ENCODE measurements around the gene SHMT1. TPM values are rescaled to one million over a fixed set of nuclear protein-coding genes. Genes with fewer than 3 reads are reported as not detected.
A peak's percentile ranks its signal among the peaks of the same experiment; 100 is the strongest.
"Not testable (repeated sequence)": the region's sequence is repeated elsewhere in the genome, so short reads cannot be mapped to it uniquely, and the experiment has no call there.

SHMT1 gene
- total RNA-seq, 1 donor from 2014 or later: 9.3 TPM

- no peak for DNase-seq (ENCODE audit: low read depth in 2 of 2)
Observed at GRCh38 chr17:18326572-18326971, 36.8 kb downstream of the SHMT1 start.

DNA sequence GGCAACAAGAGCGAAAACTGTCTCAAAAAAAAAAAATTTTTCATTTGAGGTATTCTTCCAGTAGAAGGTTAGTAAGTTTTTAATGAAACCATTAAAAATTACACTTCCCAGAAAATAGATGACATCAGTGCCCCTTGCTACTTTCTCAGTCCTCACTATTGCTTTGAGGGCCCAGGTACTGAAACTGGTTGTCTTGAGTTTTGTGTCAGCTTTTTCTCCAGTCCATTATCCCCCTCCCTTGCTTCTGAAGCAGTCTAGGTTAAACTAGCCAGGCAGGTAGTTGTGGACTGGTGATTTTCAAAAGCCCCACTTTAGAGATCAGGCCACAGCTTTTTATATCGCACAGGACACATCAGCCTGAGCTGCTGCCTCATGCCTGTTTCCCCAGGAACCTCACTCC lies 37.3 kb downstream of the SHMT1 start:
- no peak for DNase-seq (ENCODE audit: low read depth in 2 of 2)

DNA sequence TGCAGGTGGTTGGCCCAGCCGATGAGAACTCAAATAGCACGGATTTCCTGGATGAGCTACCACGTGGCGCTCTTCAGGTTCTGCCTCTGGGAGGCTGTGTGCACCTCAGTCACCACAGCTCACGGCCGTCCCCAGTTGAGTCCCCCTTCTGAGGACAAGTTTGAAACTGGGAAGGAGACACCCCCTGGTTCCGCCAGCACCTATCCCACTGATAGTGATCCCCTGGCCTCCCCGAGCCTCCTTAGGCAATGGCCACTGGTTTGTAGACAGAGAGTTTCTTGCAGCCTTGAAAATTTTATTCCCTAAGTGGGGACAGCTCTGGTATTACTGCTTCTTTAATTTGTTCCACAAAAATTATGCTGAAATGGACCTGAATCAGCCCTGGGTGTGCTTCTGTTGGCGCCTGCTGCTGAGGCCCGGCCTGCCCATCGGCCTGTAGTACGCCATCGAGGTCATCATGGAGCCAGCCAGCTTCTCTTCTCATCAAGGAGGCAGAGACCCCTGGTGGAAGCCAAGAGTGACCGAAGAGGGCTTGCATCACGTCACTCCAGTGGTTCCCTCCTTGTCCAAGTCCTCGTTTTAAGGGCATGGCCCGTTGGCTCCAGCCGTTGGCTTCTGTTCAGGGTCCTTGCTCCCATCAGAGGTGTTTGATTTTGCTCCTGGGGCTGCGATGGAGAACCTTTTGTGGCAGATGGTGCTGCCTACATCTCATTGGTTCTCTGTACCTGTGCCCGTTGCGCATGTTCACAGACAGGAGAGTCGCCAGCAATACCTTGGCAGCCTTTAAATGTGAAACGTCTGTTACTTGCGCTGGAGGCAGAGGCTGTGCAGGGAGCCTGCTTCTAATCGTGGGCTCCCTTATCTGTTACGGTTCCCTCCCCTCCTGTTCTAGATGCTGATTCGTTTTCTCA lies 39.0 kb downstream of the SHMT1 start:
- DNase-seq (ENCODE audit: low read depth in 2 of 2): no peak

- DNase-seq (ENCODE audit: low read depth in 2 of 2): no peak
Observed at GRCh38 chr17:18323507-18324139, 39.7 kb downstream of the SHMT1 start.

GRCh38 chr17:18323007-18323406 lies 40.3 kb downstream of the SHMT1 start:
- DNase-seq (ENCODE audit: low read depth in 2 of 2): peak in 1 of 2 donors; percentile 15

- no peak for DNase-seq (ENCODE audit: low read depth in 2 of 2)
Observed at GRCh38 chr17:18322522-18322921, 40.8 kb downstream of the SHMT1 start.

GRCh38 chr17:18321309-18321708 lies 42.0 kb downstream of the SHMT1 start:
- DNase-seq (ENCODE audit: low read depth in 2 of 2): peak in 1 of 2 donors; percentile 64

DNA sequence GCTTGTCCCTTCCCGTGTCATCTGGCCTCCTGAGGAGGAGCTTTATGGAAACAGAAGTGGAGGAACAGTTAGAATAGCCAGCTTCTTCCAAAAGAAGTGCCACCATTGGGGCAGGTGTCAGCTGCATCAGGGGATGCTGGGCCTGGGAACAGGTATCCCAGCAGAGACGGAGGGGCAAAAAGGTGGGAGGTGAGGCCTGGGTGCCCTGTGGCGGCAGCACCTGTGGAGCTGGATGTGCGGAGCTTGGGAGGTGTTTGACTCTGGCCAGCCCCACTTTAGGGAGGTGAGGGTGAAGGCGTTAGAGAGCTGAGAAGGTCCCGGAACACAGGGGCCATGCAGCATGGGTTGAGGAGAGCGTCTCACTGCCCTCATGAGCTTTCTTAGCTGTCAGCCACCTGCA lies 43.0 kb downstream of the SHMT1 start:
- DNase-seq (ENCODE audit: low read depth in 2 of 2): no peak

- DNase-seq (ENCODE audit: low read depth in 2 of 2): peak; percentile 60 to 81
Observed at GRCh38 chr17:18319604-18320256, 43.6 kb downstream of the SHMT1 start.

DNA sequence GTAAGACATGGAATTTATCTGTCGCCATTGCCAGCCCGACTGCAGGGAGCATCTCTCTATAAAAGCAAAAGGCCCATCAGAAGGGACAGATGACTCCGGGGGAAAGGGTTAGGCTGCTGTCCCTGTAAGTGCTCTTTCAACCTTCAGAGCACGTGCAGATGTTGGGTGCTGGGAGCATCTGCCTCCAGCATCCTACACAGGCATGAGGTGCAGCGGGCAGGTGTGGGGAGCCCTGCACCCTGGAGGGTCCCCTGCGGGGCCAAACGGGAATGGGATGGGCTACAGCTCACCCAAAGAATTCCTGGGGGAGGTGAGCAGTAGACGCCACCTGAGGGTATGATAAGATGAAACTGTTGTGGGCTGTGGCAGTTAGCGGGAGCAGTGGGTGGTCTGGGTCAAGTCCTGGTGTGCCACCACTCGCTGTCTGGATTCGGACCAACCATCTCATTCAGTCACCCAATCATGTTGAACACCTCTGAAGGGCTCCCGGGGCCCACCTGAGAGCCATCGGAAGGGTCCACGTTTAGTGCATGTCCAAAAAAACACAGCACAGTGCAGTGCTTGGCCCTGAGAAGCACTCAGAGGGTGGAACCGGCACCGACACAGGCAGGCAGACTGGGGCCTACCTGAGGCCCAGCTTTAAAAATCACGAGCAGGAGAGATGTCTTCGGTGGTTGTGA lies 44.4 kb downstream of the SHMT1 start:
- no peak for DNase-seq (ENCODE audit: low read depth in 2 of 2)

DNA sequence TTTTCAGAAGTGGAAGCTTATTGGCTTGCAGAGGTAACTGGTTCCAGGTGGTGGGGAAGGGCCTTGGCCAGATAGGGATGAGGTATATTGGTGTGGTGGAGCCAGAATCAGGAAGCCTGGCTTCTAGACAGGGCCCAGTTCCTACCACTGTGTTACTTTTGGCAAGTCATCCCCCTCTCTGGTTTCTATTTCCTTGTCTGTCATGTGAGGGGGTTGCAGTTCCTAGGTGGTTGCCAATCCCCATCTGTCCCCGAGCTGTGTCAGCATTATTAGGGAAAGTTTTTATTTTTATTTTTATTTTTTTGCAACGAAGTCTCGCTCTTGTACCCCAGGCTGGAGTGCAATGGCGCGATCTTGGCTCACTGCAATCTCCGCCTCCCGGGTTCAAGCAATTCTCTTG lies 45.2 kb downstream of the SHMT1 start:
- DNase-seq (ENCODE audit: low read depth in 2 of 2): no peak

DNA sequence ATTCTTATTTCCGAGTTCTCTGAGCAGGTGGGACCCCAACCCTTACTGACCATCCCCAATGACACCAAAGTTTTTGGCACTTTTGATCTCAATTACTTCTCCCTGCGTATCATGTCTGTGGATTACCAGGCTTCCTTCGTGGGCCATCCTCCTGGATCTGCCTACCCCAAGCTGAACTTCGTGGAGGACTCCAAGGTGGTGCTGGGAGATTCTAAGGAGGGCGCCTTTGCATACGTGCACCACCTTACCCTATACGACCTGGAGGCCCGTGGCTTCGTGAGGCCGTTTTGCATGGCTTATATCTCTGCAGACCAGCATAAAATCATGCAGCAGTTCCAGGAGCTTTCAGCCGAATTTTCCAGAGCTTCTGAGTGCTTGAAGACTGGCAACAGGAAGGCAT lies 47.4 kb downstream of the SHMT1 start:
- no peak for DNase-seq (ENCODE audit: low read depth in 2 of 2)

DNA sequence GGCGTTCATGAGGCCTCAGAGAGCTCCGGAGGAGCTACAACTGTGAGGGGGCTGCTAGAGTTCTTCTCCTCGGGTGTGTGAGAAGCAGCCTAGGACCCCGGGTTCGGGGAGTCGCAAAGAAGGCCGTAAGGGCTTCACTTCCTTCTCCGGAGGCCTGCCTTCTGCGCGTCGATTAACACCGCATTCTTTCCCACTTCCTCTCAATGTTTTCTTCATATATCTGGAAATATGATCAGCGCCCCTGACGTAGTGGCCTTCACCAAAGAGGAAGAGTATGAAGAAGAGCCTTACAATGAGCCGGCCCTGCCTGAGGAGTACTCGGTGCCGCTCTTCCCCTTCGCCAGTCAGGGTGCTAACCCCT lies 47.8 kb downstream of the SHMT1 start:
- peak in 1 of 2 donors; percentile 40 for DNase-seq (ENCODE audit: low read depth in 2 of 2)

GRCh38 chr17:18314731-18315561 lies 48.4 kb downstream of the SHMT1 start, which contains the start of the genes SMCR8 and TOP3A:
SMCR8 (plus strand) TSS chr17:18315293; CDS start chr17:18315790, 497 bp downstream.
TOP3A (minus strand) TSS chr17:18314994; CDS start chr17:18314778, 216 bp downstream.
- DNase-seq (ENCODE audit: low read depth in 2 of 2): peak; percentile 92 to 99

DNA sequence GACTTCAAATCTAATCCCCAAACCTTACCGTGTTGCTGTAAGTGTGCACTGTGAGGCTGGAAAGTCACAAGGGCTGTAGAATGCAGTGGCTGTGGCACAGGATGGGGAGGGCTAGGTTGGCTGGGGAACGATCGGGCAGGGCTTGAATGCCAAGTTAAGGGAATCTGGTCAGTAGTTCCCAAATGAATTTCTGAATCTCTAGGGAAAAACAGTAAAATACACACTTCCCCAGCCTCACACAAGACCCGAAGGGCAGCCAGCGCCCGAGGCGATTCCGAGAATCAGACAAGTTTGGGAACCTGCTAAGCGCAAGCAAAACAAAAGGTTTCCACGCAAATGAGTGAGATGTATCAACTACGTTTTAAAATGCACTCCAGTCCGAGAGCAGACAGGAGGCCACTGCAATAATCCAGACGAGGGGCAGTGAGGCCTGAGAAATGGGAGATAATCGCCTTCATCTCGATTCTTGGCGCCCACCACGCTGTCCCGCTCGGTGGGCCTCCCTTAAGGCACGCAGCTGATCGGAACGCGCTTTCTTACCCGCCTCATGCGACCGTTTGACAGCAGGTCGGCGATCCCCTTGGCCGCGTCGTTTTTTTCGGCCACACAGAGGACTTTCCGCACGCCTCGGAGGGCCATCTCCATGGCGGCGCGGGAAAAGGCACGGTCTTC lies 49.2 kb downstream of the SHMT1 start:
- DNase-seq (ENCODE audit: low read depth in 2 of 2): peak; percentile 21 to 54

- no peak for DNase-seq (ENCODE audit: low read depth in 2 of 2)
Observed at GRCh38 chr17:18309202-18309601, 54.1 kb downstream of the SHMT1 start.

- not testable (repeated sequence) for DNase-seq (ENCODE audit: low read depth in 2 of 2)
Observed at GRCh38 chr17:18303206-18303605, 60.1 kb downstream of the SHMT1 start.

- DNase-seq (ENCODE audit: low read depth in 2 of 2): peak; percentile 20 to 42
Observed at GRCh38 chr17:18300725-18301480, 62.4 kb downstream of the SHMT1 start.

DNA sequence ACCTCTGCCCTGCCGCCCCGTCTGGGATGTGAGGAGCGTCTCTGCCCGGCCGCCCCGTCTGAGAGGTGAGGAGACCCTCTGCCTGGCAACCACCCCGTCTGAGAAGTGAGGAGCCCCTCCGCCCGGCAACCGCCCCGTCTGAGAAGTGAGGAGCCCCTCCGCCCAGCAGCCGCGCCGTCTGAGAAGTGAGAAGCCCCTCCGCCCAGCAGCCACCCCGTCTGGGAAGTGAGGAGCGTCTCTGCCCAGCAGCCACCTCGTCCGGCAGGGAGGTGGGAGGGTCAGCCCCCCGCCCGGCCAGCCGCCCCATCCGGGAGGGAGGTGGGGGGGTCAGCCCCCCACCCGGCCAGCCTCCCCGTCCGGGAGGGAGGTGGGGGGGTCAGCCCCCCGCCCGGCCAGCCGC lies 65.3 kb downstream of the SHMT1 start:
- DNase-seq (ENCODE audit: low read depth in 2 of 2): not testable (repeated sequence)

Data from lung microvascular endothelial cell (primary cell).